PC-3 (cell line): ENCODE measurements around the gene FGF12.

Source experiments
- EZH2 ChIP-seq: fragments of 300-600 bp; sonication (generic); IDR thresholded peaks from one replicate; pipeline ENCODE4 v1.6.1; 2017; ENCODE audit warnings: antibody characterized with exemption, mild to moderate bottlenecking, low read length; ENCODE audit not compliant: unreplicated experiment
- TF ChIP-seq, protein P1 (sequence below): fragments of 300-600 bp; sonication (generic); conservative IDR thresholded peaks from 2 replicates; pipeline ENCODE4 v1.5.1; 2017; ENCODE audit warnings: antibody characterized with exemption, low read depth, mild to moderate bottlenecking, low read length

DNA sequence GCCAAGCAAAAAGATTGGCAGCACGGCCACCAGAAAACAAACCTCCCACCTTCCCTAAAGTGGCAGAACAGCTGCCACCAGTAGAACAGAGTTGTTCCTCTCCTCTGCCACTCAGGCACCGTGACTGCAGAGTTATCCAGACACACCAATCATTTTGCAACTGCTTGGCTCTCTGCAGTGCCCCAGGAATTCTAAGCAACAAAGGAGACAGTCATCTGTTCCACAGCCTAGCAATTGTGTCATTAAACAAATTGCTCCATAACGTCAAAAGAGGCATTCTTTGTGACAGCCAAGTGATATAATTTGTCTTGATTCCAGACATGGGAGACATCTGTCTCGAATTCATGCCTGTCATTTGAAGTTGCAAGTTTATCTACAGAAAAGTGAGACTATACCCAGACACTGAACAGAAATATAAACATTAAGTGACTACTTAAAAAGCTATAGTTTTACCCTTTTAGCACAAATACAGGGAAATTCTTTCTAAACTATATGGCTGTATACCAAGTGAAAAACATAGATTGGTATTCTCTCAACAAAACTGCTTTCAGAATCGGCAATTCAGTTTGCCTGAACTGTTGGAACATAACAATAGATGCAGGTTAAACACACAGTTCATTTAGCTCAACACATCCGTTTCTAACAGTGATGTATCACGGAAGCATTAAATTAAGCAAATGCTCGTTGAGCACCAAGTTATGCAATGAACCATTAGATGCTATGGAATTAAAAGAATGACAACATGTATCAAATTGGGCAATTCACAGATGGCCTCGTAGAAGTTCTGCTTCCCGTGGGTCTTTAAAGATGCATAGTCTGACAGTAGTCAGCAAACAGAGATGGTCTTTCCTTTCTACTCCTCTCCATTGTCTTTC, 281.3 kb downstream of the FGF12 start:
- TF ChIP-seq, protein P1, sequence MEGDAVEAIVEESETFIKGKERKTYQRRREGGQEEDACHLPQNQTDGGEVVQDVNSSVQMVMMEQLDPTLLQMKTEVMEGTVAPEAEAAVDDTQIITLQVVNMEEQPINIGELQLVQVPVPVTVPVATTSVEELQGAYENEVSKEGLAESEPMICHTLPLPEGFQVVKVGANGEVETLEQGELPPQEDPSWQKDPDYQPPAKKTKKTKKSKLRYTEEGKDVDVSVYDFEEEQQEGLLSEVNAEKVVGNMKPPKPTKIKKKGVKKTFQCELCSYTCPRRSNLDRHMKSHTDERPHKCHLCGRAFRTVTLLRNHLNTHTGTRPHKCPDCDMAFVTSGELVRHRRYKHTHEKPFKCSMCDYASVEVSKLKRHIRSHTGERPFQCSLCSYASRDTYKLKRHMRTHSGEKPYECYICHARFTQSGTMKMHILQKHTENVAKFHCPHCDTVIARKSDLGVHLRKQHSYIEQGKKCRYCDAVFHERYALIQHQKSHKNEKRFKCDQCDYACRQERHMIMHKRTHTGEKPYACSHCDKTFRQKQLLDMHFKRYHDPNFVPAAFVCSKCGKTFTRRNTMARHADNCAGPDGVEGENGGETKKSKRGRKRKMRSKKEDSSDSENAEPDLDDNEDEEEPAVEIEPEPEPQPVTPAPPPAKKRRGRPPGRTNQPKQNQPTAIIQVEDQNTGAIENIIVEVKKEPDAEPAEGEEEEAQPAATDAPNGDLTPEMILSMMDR = no peak
- no peak for TF ChIP-seq EZH2
